ENCODE data around the gene NLK. TPM values are rescaled to one million over a fixed set of nuclear protein-coding genes. Genes with fewer than 3 reads are reported as not detected.
A peak's percentile ranks its signal among the peaks of the same experiment; 100 is the strongest.

NLK gene
- total RNA-seq, 1 donor, result 10.5 TPM

DNA sequence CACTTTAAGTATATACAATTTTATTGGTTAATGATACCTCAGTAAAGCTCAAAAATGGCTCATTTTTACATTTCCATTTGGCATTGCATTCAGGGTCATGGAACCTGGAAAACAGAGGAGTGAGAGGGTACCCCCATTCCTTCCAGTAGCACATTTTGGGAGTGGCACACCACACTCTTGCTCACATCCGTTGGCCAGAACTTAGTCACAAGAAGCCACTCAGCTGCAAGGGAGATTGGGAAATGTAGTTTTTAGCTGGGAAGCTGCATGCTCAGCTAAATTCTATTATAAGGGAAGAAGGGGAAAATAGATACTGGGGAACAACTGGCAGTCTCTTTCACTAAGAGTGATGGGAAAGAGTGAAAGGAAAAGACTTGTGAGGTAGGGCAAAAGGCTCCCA, 174.1 kb downstream of the NLK start:
- Histone ChIP-seq H3K36me3 (ENCODE audit: insufficient read depth, low read length) (no peaks in the 10 kb centered on the region), H3K27me3 (ENCODE audit: insufficient read depth, low read length) (no peaks in the 10 kb centered on the region), H3K9me3 (ENCODE audit: low read depth, low read length) (no peaks in the 10 kb centered on the region), H3K4me2 (ENCODE audit: insufficient read depth, low read length) (peak overlapping the region; percentile 44), H3K4me3 (ENCODE audit: insufficient read depth, low read length) (no peak overlapping the region), H4K20me1 (ENCODE audit: insufficient read depth, low read length) (no peaks in the 10 kb centered on the region), H3K79me2 (ENCODE audit: insufficient read depth, low read length) (no peaks in the 10 kb centered on the region), H3K27ac (ENCODE audit: low read depth, low read length) (no peak overlapping the region), H3K4me1 (ENCODE audit: insufficient read depth, low read length) (peaks cover 4% of the 10 kb centered on the region), H2AFZ (ENCODE audit: low read length) (peak overlapping the region; percentile 46)
- no peak for TF ChIP-seq CTCF (IDR thresholded peaks at IDR 0.05; ENCODE audit: extremely low read depth, low read depth, low read length)
- peak; percentile 92 for DNase-seq (ENCODE audit: insufficient read length, low spot score, missing footprints)

GRCh38 chr17:28219771-28220170, 177.3 kb downstream of the NLK start:
- no peak for TF ChIP-seq CTCF (IDR thresholded peaks at IDR 0.05; ENCODE audit: extremely low read depth, low read depth, low read length)
- DNase-seq (ENCODE audit: insufficient read length, low spot score, missing footprints), result no peak
- H3K27ac ChIP-seq (ENCODE audit: low read depth, low read length), result no peak overlapping the region
- no peak overlapping the region for H2AFZ ChIP-seq (ENCODE audit: low read length)
- H3K79me2 ChIP-seq (ENCODE audit: insufficient read depth, low read length), result no peaks in the 10 kb centered on the region
- no peaks in the 10 kb centered on the region for H3K36me3 ChIP-seq (ENCODE audit: insufficient read depth, low read length)
- no peaks in the 10 kb centered on the region for H3K27me3 ChIP-seq (ENCODE audit: insufficient read depth, low read length)
- no peaks in the 10 kb centered on the region for H4K20me1 ChIP-seq (ENCODE audit: insufficient read depth, low read length)
- no peak overlapping the region for H3K4me3 ChIP-seq (ENCODE audit: insufficient read depth, low read length)
- H3K4me1 ChIP-seq (ENCODE audit: insufficient read depth, low read length), result peaks cover 4% of the 10 kb centered on the region
- H3K4me2 ChIP-seq (ENCODE audit: insufficient read depth, low read length), result no peak overlapping the region
- no peaks in the 10 kb centered on the region for H3K9me3 ChIP-seq (ENCODE audit: low read depth, low read length)

DNA sequence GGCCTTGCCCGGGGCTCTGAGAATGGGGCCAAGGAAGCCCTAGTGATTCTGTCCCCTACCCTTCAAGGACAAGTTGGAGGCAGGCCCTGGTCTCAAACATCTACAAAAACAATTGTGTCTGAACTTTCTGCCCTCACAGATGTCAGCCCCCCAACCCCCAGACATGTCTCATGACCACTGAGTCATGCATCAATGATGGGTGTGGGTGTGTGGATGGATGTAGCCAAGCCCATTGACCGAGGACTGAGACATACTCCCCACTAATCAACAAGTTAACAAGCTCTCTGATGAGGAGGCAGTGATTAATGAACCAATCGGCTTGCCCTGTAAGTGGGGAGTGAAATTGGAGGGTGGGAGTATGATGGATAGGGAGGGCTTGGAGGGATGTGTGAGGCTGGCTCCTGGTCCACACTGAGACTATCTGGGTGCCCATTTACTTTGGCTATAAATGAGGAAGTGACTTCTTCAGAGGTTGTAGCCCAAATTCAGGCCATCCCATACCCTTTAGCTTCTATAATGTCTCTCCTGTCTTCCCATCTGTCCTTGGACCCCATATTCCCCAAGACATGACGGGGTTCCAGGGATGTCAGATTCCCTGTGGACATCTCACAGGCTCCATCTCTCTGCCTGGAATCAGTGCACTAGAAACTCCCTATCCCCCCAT, 179.4 kb downstream of the NLK start:
- H3K4me2 ChIP-seq (ENCODE audit: insufficient read depth, low read length), result no peak overlapping the region
- no peak for TF ChIP-seq CTCF (IDR thresholded peaks at IDR 0.05; ENCODE audit: extremely low read depth, low read depth, low read length)
- H3K9me3 ChIP-seq (ENCODE audit: low read depth, low read length), result no peaks in the 10 kb centered on the region
- H4K20me1 ChIP-seq (ENCODE audit: insufficient read depth, low read length), result no peaks in the 10 kb centered on the region
- H3K4me1 ChIP-seq (ENCODE audit: insufficient read depth, low read length), result no peaks in the 10 kb centered on the region
- H2AFZ ChIP-seq (ENCODE audit: low read length), result no peak overlapping the region
- H3K27me3 ChIP-seq (ENCODE audit: insufficient read depth, low read length), result peaks cover 6% of the 10 kb centered on the region
- no peaks in the 10 kb centered on the region for H3K79me2 ChIP-seq (ENCODE audit: insufficient read depth, low read length)
- H3K27ac ChIP-seq (ENCODE audit: low read depth, low read length), result no peak overlapping the region
- no peak overlapping the region for H3K4me3 ChIP-seq (ENCODE audit: insufficient read depth, low read length)
- H3K36me3 ChIP-seq (ENCODE audit: insufficient read depth, low read length), result no peaks in the 10 kb centered on the region
- no peak for DNase-seq (ENCODE audit: insufficient read length, low spot score, missing footprints)

DNA sequence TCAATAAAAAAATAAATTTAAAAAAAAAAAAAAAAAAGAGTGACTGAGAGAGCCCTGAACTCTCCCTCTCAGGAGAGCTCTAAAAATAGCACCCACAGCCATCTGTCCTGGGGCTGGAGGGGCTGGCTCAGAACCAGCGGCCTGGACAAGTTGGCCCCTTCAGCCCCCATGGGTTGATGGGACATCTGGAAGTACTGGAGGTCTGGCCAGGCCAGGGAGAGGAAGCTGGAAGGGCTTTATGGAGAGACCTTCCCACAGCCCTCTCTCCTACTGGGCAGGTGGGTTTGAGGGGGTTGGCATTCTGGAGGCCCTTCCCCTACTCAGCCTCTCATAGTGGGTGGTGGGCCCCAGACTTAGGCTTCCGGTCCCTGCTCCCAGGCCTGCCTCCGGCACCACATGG, 182.8 kb downstream of the NLK start:
- H2AFZ ChIP-seq (ENCODE audit: low read length), result no peak overlapping the region
- H3K9me3 ChIP-seq (ENCODE audit: low read depth, low read length), result no peaks in the 10 kb centered on the region
- H3K4me1 ChIP-seq (ENCODE audit: insufficient read depth, low read length), result peaks cover 5% of the 10 kb centered on the region
- DNase-seq (ENCODE audit: insufficient read length, low spot score, missing footprints), result no peak
- H3K27me3 ChIP-seq (ENCODE audit: insufficient read depth, low read length), result peaks cover 40% of the 10 kb centered on the region
- no peak for TF ChIP-seq CTCF (IDR thresholded peaks at IDR 0.05; ENCODE audit: extremely low read depth, low read depth, low read length)
- H3K79me2 ChIP-seq (ENCODE audit: insufficient read depth, low read length), result no peaks in the 10 kb centered on the region
- no peaks in the 10 kb centered on the region for H4K20me1 ChIP-seq (ENCODE audit: insufficient read depth, low read length)
- no peak overlapping the region for H3K27ac ChIP-seq (ENCODE audit: low read depth, low read length)
- no peak overlapping the region for H3K4me3 ChIP-seq (ENCODE audit: insufficient read depth, low read length)
- no peak overlapping the region for H3K4me2 ChIP-seq (ENCODE audit: insufficient read depth, low read length)
- no peaks in the 10 kb centered on the region for H3K36me3 ChIP-seq (ENCODE audit: insufficient read depth, low read length)

All from osteoblast (primary cell).